ENCODE data around the gene INPP4B. TPM values are rescaled to one million over a fixed set of nuclear protein-coding genes. Genes with fewer than 3 reads are reported as not detected.

INPP4B gene
- total and polyA plus RNA-seq, 7 donors, result 4.2 to 27.3 (median 17.2) TPM

- Histone ChIP-seq H3K27ac (no peak overlapping the region), H3K27me3 (no peaks in the 10 kb centered on the region), H3K9me3 (peaks cover 0 to 2% (median under 1%) of the 10 kb centered on the region in 4 donors), H3K4me1 (no peaks in the 10 kb centered on the region), H3K4me3 (no peak overlapping the region), H3K36me3 (no peaks in the 10 kb centered on the region)
- WGBS, 2 donors, result 88 to 90% methylated on average over 2 of the region's 2 CpGs
- intact Hi-C loops (cut with DNase I), result no loop called here
- DNase-seq, result no peak
- no peak for TF ChIP-seq CTCF (IDR thresholded peaks at IDR 0.05)
- TF ChIP-seq POLR2AphosphoS5 (IDR thresholded peaks at IDR 0.05), result no peak
- no peak for TF ChIP-seq POLR2A (IDR thresholded peaks at IDR 0.05)
- no peak for TF ChIP-seq EP300 (IDR thresholded peaks at IDR 0.05)
Measured at GRCh38 chr4:142631836-142632235, 214.3 kb downstream of the INPP4B start.

GRCh38 chr4:142615324-142615665, 230.8 kb downstream of the INPP4B start:
- Histone ChIP-seq H3K4me1 (no peaks in the 10 kb centered on the region), H3K9me3 (no peaks in the 10 kb centered on the region), H3K4me3 (no peak overlapping the region), H3K27ac (no peak overlapping the region), H3K36me3 (no peaks in the 10 kb centered on the region), H3K27me3 (no peaks in the 10 kb centered on the region)
- intact Hi-C loops (cut with DNase I), result no loop called here
- DNase-seq, result no peak
- TF ChIP-seq POLR2AphosphoS5 (IDR thresholded peaks at IDR 0.05) (no peak), POLR2A (IDR thresholded peaks at IDR 0.05) (no peak), CTCF (IDR thresholded peaks at IDR 0.05) (no peak), EP300 (IDR thresholded peaks at IDR 0.05) (no peak)
- 77 to 88% methylated on average over 2 of the region's 2 CpGs for WGBS, 2 donors

- intact Hi-C loops (cut with DNase I), result no loop called here
- Histone ChIP-seq H3K27ac (no peak overlapping the region), H3K4me1 (no peaks in the 10 kb centered on the region), H3K36me3 (no peaks in the 10 kb centered on the region), H3K27me3 (no peaks in the 10 kb centered on the region), H3K4me3 (no peak overlapping the region), H3K9me3 (no peaks in the 10 kb centered on the region)
- no peak for DNase-seq
- 83 to 93% methylated on average over 2 of the region's 2 CpGs for WGBS, 2 donors
- no peak for TF ChIP-seq POLR2AphosphoS5 (IDR thresholded peaks at IDR 0.05)
- no peak for TF ChIP-seq EP300 (IDR thresholded peaks at IDR 0.05)
- no peak for TF ChIP-seq CTCF (IDR thresholded peaks at IDR 0.05)
- TF ChIP-seq POLR2A (IDR thresholded peaks at IDR 0.05), result no peak
Measured at GRCh38 chr4:142614621-142615323, 231.3 kb downstream of the INPP4B start.

GRCh38 chr4:142607976-142608375, 238.1 kb downstream of the INPP4B start:
- TF ChIP-seq CTCF (IDR thresholded peaks at IDR 0.05), result no peak
- TF ChIP-seq POLR2A (IDR thresholded peaks at IDR 0.05), result no peak
- no peak for TF ChIP-seq POLR2AphosphoS5 (IDR thresholded peaks at IDR 0.05)
- TF ChIP-seq EP300 (IDR thresholded peaks at IDR 0.05), result no peak
- 25 to 67% methylated on average over 1 of the region's 1 CpG for WGBS, 2 donors
- peaks cover 0 to 8% (median 0%) of the 10 kb centered on the region in 4 donors for H3K9me3 ChIP-seq
- H3K27ac ChIP-seq, result no peak overlapping the region
- H3K4me1 ChIP-seq, result no peaks in the 10 kb centered on the region
- H3K27me3 ChIP-seq, result no peaks in the 10 kb centered on the region
- H3K36me3 ChIP-seq, result no peaks in the 10 kb centered on the region
- intact Hi-C loops (cut with DNase I), result no loop called here
- H3K4me3 ChIP-seq, result no peak overlapping the region
- no peak for DNase-seq

GRCh38 chr4:142600952-142601351, 245.1 kb downstream of the INPP4B start:
- intact Hi-C loops (cut with DNase I), result no loop called here
- Histone ChIP-seq H3K27ac (no peak overlapping the region), H3K36me3 (no peaks in the 10 kb centered on the region), H3K9me3 (peaks cover 0 to 8% (median 0%) of the 10 kb centered on the region in 4 donors), H3K4me1 (no peaks in the 10 kb centered on the region), H3K27me3 (no peaks in the 10 kb centered on the region), H3K4me3 (no peak overlapping the region)
- no peak for TF ChIP-seq POLR2AphosphoS5 (IDR thresholded peaks at IDR 0.05)
- no peak for TF ChIP-seq EP300 (IDR thresholded peaks at IDR 0.05)
- no peak for TF ChIP-seq POLR2A (IDR thresholded peaks at IDR 0.05)
- no peak for TF ChIP-seq CTCF (IDR thresholded peaks at IDR 0.05)
- WGBS, 2 donors, result 51 to 72% methylated on average over 1 of the region's 1 CpG
- DNase-seq, result no peak
